GM04503 (cell line): ENCODE results near the gene CCDC192.
"Not testable (repeated sequence)": the region's sequence is repeated elsewhere in the genome, so short reads cannot be mapped to it uniquely, and the experiment has no call there.

Source experiments
- DNase-seq: peaks from one replicate; pipeline ENCODE4 v3.0.0-alpha.2; 2012; ENCODE audit warnings: low read depth

Gene CCDC192

DNA sequence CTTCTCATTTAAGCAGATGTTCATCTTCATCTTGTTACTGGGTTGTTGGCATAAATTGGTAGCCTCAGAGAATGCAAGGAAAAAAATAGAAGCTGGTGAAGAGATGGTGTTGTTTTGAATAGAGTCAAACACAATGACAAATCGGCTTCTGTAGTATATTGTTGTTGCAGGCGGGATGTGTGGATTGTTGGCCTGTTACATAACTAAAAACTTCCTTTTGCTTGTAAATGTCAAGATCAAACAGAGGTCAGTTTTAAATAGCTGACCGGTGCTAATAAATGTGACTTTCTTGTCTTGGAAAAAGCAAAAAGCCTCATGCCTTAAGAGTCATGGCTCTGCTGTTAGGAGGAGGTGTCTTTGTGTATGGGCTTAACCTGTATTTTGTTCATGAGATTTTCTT, 59.2 kb downstream of the CCDC192 start:
- no peak for DNase-seq

DNA sequence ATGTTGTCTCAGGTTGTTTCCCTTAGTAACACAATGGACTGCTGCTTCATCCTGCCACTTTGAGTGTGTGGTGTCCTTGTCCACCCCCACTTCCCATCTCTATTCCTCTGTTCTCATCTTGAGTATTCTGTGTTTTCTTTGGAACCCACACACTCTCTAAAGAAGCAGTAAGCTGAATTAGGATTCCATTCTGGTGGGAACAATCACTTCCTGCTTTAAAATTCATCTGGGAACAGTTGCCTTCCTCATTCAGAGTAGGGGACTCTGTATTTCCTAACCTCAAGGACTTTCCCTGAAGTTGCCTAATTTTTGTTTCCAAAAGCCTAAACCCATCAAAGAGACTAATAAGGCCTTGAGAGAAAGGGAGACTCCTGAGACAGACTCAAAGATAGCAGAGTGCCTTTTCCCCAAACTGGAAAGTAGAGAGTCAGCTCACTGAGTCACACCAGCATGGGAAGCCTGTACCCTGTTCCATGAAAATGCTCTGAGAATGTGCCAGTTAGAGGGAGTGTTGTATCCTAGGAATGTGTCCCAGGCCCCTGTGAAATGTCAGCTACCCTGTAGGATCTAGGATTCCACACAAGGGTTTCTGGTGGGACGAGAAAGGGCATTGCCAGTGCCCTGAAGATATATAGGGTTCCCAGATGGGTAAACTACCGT, 63.6 kb downstream of the CCDC192 start:
- no peak for DNase-seq

DNA sequence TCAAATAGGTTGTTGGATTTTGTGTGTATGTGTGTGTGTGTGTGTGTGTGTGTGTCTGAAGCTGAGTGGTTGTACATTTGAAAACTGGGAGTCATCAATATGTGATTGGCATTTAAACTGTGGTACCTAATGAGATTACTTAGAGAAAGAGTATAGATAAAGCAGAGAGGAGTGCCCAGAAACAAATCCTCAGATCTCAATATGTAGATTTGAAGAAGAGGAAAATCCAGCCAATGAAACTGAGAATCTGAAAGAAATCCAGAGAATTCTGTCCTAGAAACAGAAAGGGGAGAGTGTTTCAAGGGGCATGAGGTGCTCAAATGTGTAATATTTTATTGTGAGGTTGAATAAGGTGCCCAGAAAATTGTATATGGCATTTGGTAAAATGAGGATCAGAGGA, 66.2 kb downstream of the CCDC192 start:
- DNase-seq: no peak

DNA sequence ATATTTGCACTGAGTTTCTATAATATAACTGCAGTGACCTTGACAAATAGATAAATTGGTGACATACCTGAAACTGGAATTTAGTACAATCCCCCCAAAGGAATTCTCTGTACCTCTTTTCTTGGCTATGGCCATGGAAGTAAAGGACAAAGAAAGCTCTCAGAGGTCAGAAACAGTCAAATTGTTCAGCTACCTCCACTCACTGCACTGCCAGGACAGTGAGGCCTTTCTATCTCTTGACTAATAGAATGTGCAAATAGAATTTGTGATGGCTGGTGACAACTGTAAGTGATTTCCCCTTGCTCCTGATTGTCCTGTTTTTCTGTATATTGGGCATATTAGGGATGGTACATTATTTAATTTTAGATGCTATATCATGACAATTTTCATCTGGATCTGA, 67.1 kb downstream of the CCDC192 start:
- DNase-seq: no peak

DNA sequence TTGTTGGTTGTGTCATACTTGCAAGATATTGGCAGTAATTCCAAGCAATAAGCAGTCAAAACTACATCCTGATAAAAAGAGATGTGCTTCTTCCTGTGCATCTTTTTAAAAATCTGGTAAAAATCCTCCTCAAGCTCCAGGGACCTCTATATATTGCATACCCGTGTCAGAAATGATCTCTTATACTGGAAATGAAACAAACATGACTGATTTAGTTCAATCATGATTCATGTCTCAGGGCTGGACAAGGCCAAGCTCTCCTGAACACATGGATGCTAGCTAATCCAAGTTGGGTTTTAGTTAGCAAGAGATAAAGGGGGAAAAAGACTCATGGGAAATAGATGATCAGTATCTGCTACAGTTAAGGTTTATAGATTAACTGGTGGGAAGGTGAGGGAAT, 69.3 kb downstream of the CCDC192 start:
- DNase-seq: no peak

DNA sequence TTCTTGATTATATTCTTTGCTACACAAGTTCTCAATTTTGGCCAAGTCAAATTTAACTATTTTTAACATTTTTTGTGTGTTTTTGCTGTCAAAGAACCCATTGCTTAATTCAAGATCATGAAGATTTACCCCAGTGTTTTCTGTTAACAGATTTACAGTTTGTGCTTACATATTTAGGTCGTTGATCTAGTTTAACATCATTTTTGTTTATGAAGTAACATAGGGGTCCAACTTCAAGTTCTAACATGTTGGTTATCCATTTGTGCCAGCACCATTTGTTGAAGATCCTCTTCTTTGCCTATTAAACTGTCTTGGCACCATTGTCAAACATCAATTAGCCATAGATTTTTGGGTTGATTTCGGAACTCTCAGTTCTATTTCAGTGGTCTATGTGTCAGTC, 71.0 kb downstream of the CCDC192 start:
- no peak for DNase-seq

DNA sequence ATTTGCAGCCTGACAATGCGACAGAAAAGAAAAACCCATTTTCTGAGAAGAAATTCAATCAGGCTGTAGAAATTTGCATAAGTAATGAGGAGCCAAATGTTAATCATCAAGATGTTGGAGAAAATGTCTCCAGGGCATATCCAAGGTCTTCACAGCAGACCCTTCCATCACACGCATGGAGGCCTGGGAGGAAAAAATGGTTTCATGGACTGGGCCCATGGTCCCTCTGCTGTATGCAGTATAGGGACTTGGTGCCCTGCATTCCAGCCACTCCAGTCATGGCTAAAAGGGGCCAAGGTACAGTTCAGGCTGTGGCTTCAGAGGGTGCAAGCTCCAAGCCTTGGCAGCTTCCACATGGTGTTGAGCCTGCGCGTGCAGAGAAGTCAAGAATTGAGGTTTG, 73.3 kb downstream of the CCDC192 start:
- DNase-seq: no peak

DNA sequence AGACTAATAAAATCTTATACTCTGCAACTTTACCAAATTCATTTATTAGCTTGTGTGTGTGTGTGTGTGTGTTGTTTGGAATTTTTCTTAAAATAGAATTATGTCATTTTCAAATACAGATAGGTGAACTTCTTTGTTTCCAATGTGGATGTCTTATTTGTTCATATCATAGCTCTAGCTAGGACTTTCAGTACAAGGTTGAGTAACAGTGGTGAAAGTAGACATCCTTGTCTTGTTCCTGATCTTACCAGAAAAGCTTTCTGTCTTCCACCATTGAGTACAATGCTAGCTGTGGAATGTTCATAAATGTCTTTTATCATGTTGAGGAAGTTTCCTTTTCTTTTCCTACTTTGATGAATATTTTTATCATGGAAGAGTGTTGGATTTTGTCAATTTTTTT, 74.8 kb downstream of the CCDC192 start:
- no peak for DNase-seq

DNA sequence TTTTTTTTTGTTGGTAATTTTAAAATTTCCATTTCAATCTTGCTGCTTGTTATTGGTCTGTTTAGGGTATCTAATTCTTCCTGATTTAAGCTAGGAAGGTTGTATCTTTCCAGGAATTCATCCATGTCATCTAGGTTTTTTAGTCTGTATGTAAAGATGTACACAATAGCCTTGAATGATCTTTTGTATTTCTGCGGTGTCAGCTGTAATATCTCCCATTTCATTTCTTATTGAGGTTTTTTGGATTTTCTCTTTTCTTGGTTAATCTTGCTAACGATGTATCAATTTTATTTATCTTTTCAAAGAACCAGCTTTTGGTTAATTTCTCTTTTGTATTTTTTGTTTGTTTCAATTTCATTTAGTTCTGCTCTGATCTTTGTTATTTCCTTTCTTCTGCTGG, 79.3 kb downstream of the CCDC192 start:
- not testable (repeated sequence) for DNase-seq

DNA sequence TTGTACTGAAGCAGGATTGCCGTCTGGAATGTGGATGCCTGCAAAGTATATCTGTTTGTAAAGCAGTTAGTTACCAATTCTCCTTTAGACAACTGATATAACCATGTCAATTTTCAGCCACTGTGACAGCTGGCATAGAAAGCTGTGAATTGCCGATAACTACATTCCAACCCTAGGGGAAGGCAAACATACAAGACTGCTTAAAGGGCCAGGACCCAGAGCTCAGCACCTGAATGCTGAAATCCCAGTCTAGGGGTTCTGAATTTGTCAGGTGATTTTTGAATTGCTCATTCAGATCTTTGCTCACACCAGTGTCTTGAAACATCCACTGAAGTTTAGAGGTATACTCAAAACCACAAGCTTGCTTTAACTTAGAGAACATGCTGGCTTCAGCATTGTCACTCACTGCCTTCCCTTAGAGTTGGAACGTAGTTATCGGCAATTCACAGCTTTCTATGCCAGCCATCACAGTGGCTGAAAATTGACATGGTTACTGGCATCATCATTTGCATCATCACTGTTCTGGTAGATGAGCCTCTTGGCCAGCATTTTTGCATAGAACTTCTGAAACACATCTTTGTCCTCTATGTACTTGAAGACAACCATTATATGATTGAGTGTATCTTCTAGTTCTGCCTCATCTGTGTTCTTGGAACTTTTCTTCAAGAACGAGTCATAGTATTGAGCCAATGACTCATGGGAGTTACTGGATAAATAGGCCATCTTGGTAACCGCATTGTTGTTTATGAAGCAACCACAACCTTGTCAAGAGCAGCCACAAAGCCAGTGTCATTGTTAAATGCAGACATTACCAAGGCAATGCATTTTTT, 82.1 kb downstream of the CCDC192 start:
- peak; percentile 35 for DNase-seq

DNA sequence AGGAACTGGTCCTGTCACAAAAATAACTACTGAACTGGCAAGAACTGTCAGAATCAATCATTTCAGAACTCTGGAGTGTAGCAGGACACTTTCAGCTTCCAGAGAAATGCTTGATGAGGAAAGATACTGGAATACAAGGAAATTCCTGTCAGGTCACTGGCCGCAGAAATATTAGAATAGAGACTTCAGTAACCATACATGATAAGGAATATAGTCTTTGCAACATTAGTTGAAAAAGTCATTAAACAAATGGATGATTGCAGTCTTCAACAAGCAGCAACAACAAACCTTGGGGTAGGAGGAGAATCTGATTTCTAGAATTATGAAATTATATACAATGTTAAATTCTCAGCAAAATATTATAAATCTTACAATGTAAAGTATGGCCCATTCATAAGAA, 88.2 kb downstream of the CCDC192 start:
- DNase-seq: no peak

DNA sequence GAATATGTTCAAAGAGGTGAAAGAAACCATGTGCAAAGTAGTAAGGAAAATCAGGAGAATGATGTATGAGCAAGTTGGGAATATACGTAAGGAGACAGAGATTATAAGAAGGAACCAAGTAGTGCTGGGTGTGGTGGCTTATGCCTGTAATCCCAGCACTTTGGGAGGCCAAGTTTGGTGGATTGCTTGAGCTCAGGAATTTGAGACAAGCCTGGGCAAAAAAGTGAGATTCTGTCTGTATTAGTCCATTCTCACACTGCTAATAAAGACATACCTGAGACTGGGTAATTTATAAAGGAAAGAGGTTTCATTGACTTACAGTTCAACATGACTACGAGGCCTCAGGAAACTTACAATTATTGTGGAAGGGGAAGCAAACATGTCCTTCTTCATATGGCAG, 88.7 kb downstream of the CCDC192 start:
- not testable (repeated sequence) for DNase-seq

DNA sequence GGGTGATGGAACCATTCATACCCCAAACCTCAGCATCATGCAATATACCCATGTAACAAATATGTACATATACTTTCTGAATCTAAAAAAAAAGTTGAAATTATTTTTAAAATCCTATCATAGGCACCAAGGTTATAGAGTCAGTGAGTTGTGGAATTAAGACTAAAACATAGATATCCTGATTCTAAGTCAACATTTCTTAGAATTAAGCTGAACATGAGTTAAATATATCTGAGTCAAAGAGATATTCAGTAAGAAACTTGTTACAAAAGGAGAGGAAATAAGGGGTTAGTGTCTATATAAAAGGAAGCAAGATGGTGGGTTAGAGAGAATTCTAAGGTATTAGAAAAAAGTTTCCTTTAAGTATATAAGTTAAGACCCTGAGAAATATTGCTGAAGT, 89.9 kb downstream of the CCDC192 start:
- DNase-seq: no peak

DNA sequence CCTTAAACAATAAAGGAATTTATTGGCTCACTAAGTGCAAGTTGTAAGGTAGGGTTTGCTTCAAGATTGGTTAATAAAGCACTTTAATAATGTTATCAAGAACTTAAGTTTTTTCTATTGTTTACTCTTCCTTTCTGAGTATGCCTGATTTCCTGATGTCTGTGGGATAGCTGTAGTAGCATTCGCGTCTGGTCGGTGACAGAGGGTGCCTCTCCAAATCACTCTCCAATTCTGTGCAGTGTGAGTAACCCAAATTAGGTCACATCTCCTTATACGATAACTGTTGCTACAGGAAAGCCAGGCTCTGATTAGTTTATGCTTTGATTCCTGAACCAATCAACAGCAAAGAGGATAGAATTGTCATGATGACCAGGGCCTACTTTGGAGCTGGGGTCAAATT, 90.7 kb downstream of the CCDC192 start:
- no peak for DNase-seq

DNA sequence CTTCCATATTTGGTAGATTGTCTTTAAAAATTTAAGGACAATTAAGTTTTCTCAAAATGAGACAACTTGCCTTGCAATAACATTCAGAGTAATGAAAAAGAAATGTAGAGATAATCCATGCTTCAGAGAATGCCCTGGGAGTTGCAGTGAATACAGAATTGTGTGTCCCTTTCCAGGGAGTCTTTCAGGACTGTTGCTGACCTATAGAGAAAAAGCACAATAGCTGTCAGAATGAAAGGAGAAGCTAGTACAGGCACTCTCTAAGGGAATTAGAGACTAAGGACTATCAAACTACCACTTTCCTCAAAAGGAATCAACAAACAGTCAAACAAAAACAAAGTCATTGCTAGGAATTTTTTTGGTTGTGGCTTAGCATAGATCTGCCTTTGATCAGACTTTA, 93.0 kb downstream of the CCDC192 start:
- no peak for DNase-seq

DNA sequence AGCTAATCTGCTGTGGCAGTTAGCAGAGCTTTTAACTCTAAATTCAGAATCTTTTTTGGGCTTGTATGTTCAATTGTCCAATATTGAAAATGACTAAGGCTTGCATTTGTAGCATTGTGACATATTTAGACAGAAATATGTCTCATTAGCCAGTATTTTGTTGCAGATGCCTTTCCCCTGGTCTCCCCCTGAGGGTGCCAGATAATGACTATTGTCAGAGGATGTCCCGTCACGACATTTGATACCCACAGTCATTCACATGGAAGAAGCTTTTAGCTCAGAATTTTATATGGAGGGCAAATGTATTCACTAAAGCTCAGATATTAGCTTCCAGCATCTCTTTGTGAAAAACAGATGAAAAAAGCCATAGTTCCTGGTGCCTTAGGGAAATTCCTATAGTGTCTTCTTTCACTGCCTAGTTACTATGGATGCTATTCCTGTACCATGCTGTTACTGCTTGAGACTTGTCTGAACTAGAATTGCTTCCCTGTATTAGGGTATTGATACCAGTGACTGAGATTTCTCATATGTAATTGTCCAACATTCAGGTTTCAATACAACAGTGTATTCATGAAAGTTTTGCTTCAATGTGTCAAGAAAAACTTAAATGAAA, 96.2 kb downstream of the CCDC192 start:
- DNase-seq: no peak

DNA sequence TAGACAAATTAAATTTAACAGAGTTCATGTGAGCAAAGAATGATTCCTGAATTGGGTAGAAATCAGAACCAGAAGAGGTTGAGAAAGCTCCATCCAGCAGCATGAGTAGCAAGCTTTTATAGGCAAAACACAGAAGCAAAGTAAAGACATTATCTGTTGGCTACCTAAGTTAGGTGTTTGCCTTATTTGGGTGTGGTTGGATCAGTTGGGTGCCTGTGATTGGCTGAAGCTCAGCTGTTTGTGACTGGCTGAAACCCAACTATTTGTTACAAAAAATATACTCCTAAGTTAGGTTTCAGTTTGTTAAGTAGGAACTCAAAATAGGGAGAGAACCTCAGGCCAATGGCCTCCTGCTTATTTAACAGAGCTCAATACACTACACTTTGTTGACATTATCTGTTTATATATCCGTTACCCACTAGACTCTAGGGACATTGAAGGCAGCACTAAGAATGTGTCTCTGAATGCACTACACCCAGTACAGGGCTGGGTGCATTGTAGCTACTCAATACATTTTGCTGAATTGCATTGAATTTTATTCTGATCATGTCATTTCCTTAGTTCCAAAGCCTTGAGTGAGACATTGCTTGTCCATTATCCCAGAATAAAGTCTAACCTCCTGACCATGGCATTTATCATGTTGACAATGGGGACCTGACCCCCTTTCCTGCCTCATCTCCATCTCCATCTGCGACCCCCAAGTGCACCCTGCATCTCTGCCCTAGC, 98.7 kb downstream of the CCDC192 start:
- DNase-seq: peak; percentile 23

DNA sequence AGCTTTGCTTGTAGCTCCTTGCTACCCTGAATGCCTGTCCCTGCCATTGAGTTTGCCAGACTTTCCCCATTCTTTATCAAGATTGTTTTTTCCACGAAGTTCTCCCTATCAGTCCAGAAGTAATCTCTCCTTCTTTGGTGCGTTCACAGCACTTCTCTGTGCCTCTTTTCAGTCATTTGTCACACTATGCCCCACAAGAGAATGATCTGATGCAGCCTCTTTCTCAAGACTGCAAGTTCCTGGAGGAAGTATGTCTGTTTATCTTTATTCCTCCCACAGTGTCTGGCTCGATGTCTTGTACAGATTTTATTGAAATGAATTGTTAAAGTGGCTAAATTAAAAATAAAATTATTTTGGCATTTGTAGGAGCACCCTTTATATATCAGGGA, 99.3 kb downstream of the CCDC192 start:
- peak; percentile 3 for DNase-seq

DNA sequence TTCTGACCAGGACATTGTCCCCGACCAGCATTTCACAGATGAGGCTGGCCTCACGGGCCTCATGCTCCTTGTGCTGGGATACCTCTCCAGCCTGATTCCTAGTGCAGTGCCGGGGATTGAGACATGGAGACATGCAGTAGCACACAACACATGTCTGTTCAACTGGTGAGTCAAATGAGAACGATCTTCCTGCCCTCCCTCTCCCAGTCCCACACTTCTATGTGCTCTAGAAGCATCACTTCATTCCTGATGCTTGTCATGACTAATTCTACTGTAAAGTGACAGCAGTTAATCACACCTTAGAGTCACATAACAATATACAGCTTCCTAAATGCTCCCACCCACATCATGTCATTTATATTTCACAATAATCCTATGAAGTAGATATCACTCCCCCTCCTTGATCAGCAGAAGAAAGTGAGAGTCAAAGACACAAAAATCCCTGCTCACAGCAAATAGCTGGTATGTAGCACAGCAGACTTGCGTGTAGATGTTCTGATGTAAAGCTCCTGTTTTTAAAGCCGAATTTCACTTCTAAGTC, 101.8 kb downstream of the CCDC192 start:
- DNase-seq: no peak

DNA sequence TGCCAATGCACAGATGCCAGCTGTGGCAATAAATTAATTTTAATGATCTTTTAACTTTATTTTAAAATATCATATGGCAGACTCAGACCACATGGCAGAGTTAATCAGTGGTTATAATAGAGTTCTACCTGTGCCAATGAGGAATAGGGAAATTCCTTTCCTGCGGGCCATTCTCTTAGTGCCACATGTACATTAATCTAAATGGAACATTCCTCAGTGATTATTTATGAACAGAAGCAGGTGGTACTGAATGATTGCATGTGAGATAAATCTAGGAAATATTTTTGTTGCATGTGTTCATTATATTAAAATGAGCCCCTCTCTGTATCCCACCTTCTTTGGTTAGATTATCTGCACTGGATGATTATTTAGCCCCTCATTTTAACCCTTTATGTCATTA, 102.3 kb downstream of the CCDC192 start:
- no peak for DNase-seq

DNA sequence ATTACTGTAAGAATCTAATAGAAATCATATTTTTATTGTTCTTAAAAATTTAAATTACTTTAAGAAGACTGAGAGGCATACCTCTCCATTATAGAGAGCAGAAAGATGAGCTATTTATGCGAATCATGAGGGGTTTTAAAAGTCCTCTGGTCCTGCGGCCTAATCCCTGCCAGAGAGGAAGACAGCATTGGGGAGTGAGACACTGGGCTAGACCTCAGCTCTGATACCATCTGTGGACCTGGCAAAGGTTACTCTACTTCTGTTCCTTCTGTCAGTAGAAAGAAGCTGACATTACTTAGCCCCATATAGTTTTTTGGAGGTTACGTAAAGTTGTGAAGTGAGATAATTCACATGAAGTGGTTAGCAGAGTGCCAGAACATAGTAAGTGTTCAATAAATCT, 103.6 kb downstream of the CCDC192 start:
- DNase-seq: no peak

DNA sequence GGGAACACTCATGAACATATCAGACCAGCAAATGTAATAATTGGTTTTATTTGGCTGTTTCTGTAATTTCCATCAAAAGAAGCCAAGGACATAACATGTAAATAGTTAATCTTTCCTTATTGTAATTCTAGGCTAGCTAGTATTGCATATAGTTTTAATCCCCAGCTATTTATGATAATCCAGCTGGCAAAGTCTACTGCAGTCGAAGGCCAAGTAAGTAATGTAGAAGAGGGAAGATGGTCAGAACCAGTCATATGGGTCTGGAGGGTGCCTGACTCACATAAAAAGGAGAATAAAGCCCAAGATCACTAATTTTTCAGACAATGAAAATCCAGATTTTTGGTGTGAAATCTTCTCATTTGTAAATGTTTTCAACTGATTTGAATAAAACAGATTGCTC, 106.3 kb downstream of the CCDC192 start:
- DNase-seq: no peak
